Endothelial cell of umbilical vein (primary cell): ENCODE measurements around the gene KRT76. TPM values are rescaled to one million over a fixed set of nuclear protein-coding genes. Genes with fewer than 3 reads are reported as not detected.

Experiments
- BruUV-seq: library from RNA; stranded (reverse); fragments of 400-500 nt; replicated peaks from 2 replicates; lab custom pipeline; 2021; lab: Mats Ljungman, UMichigan
- CTCF ChIA-PET: fragments of 300-600, 350-600 bp; sonication (Branson Sonifier 250); formaldehyde crosslinking; loops from one replicate; lab custom pipeline; 2021; ENCODE audit warnings: antibody characterized with exemption, inconsistent platforms; lab: Charles Lee
- POLR2A ChIA-PET: fragments of 300-600, 350-600 bp; sonication (Branson Sonifier 250); formaldehyde crosslinking; loops from one replicate; lab custom pipeline; 2021; ENCODE audit warnings: antibody characterized with exemption, inconsistent platforms; lab: Charles Lee
- DNase-seq: peaks from one replicate; pipeline ENCODE4 v3.0.0-alpha.2; 2011; ENCODE audit warnings: low read depth, low spot score
- FAIRE-seq: peaks from 2 replicates; lab custom pipeline; 2011; peaks lifted over from hg19 to GRCh38; lab: Jason Lieb, UNC
- H2AFZ ChIP-seq: 2 replicates; pipeline ENCODE4 v1.6.0; 2012; ENCODE audit warnings: low read depth, low read length, control low read depth, inconsistent platforms
- H3K27ac ChIP-seq: 2 replicates; pipeline ENCODE4 v1.5.1; 2011; ENCODE audit warnings: low read depth, mild to moderate bottlenecking, control low read depth, low read length, moderate library complexity; ENCODE audit not compliant: insufficient read depth
- H3K27me3 ChIP-seq, 2 experiments: 2 replicates each; pipeline versions ENCODE4 v1.6.0 to v1.6.1; 2011; ENCODE audit warnings: low read length in 2 of 2, mixed read lengths in 1 of 2; ENCODE audit not compliant: control insufficient read depth in 2 of 2, insufficient read depth in 2 of 2
- H3K36me3 ChIP-seq, 2 experiments: 2 replicates in 1 of 2; 3 replicates in 1 of 2; pipeline ENCODE4 v1.5.1; 2011; ENCODE audit warnings: low read length in 2 of 2, mild to moderate bottlenecking in 1 of 2, moderate library complexity in 1 of 2; ENCODE audit not compliant: control insufficient read depth in 2 of 2, insufficient read depth in 2 of 2; ENCODE audit errors: extremely low read depth in 1 of 2
- H3K4me1 ChIP-seq: 3 replicates; pipeline ENCODE4 v1.5.1; 2011; ENCODE audit warnings: mild to moderate bottlenecking, low read length; ENCODE audit not compliant: control insufficient read depth, insufficient read depth; ENCODE audit errors: extremely low read depth
- H3K4me2 ChIP-seq: 2 replicates; pipeline ENCODE4 v1.6.1; 2011; ENCODE audit warnings: low read length, control low read depth, mixed read lengths; ENCODE audit not compliant: insufficient read depth
- H3K4me3 ChIP-seq, 3 experiments: fragments of 200-600 bp in 1 of 3; sonication (generic), shearing (Covaris generic) in 1 of 3; replicated peaks in 1 of 3; 2 replicates each; pipeline ENCODE4 v1.5.1; 2011 to 2016; ENCODE audit warnings: control low read depth in 3 of 3, low read length in 3 of 3, mild to moderate bottlenecking in 2 of 3, inconsistent platforms in 1 of 3, low read depth in 1 of 3, moderate library complexity in 1 of 3; ENCODE audit not compliant: insufficient read depth in 1 of 3
- H3K79me2 ChIP-seq: 2 replicates; pipeline ENCODE4 v1.6.0; 2012; ENCODE audit warnings: low read length, inconsistent platforms; ENCODE audit not compliant: control insufficient read depth, insufficient read depth
- H3K9ac ChIP-seq: replicated peaks from 2 replicates; pipeline ENCODE3; 2011; ENCODE audit warnings: low read length, control low read depth; ENCODE audit not compliant: insufficient read depth; ENCODE audit errors: extremely low read depth
- H3K9me1 ChIP-seq: replicated peaks from 3 replicates; pipeline ENCODE4 v1.6.0; 2011; ENCODE audit warnings: mild to moderate bottlenecking, low read length; ENCODE audit not compliant: control insufficient read depth, insufficient read depth; ENCODE audit errors: extremely low read depth
- H3K9me3 ChIP-seq: replicated peaks from 2 replicates; pipeline ENCODE4 v1.5.1; 2012; ENCODE audit warnings: low read length, inconsistent platforms; ENCODE audit not compliant: control insufficient read depth, insufficient read depth
- H4K20me1 ChIP-seq: replicated peaks from 2 replicates; pipeline ENCODE3; 2011; ENCODE audit warnings: mild to moderate bottlenecking, low read length; ENCODE audit not compliant: control insufficient read depth, insufficient read depth; ENCODE audit errors: extremely low read depth
- EZH2 ChIP-seq: IDR thresholded peaks from 2 replicates; pipeline ENCODE4 v1.6.1; 2012; ENCODE audit warnings: borderline replicate concordance, low read depth, mild to moderate bottlenecking, moderate library complexity, low read length, inconsistent platforms; ENCODE audit not compliant: severe bottlenecking
- FOS ChIP-seq: IDR thresholded peaks from 2 replicates; pipeline ENCODE4 v1.6.1; 2011; ENCODE audit warnings: mild to moderate bottlenecking, low read length, moderate library complexity, borderline replicate concordance; ENCODE audit not compliant: insufficient read depth
- GATA2 ChIP-seq: IDR thresholded peaks from 2 replicates; pipeline ENCODE4 v1.7.0; 2011; ENCODE audit warnings: low read depth, mild to moderate bottlenecking, moderate library complexity, mixed read lengths, low read length; ENCODE audit not compliant: insufficient read length, insufficient read depth
- JUN ChIP-seq: IDR thresholded peaks from 2 replicates; pipeline ENCODE4 v1.6.1; 2011; ENCODE audit warnings: borderline replicate concordance, low read depth; ENCODE audit not compliant: insufficient read length, insufficient read depth
- MYC ChIP-seq: IDR thresholded peaks from one replicate; pipeline ENCODE4 v1.6.1; 2011; ENCODE audit warnings: mild to moderate bottlenecking, low read depth, low read length
- POLR2A ChIP-seq: IDR thresholded peaks from 2 replicates; pipeline ENCODE4 v1.6.1; 2012; ENCODE audit warnings: low read depth, mild to moderate bottlenecking, control low read depth, low read length
- POLR2AphosphoS5 ChIP-seq: IDR thresholded peaks from 2 replicates; pipeline ENCODE4 v1.6.1; 2012; ENCODE audit warnings: low read depth, mild to moderate bottlenecking, control low read depth, low read length, moderate library complexity; ENCODE audit not compliant: insufficient read depth
- dilution Hi-C: fragments of 300-500 bp; cut with MboI; formaldehyde crosslinking; loops from one replicate; pipeline ENCODE4 v1.15.0; 2019; ENCODE audit warnings: low sequenced_read_pairs; ENCODE audit not compliant: extremely low pct_ligation_motif_present
- intact Hi-C: fragments of 100-400 bp; cut with micrococcal nuclease; formaldehyde crosslinking; loops from one replicate; pipeline ENCODE4 v1.10.0; 2022
- polyA plus RNA-seq, 4 experiments: library from polyadenylated mRNA; depleted of rRNA in 3 of 4; stranded (reverse) in 3 of 4; unstranded in 1 of 4; fragments of >200 nt; gene quantifications; 2 replicates each; pipeline versions ENCODE4 v1.2.1 to v1.2.3, GENCODE V29; 2011 to 2012; ENCODE audit warnings: missing spikeins in 1 of 4
- total RNA-seq: library from RNA; stranded (reverse); gene quantifications from 2 replicates; pipeline ENCODE4 v1.2.3, GENCODE V29; 2021
- TF ChIP-seq, protein P1 (sequence below): IDR thresholded peaks from 2 replicates; pipeline ENCODE4 v1.6.1; 2011; ENCODE audit not compliant: insufficient read depth, insufficient read length
- TF ChIP-seq, protein P2 (sequence below), 2 donors: IDR thresholded peaks; 1 replicate in 1 of 2; 2 replicates in 1 of 2; pipeline ENCODE4 v1.5.1; 2011; ENCODE audit warnings: low read length in 2 of 2, mild to moderate bottlenecking in 2 of 2, moderate library complexity in 2 of 2, control low read depth in 1 of 2, inconsistent platforms in 1 of 2, low read depth in 1 of 2; ENCODE audit not compliant: insufficient read depth in 1 of 2; ENCODE audit errors: extremely low read depth in 1 of 2

The KRT76 gene
- total and polyA plus RNA-seq, 2 donors (not counting 3 experiments of a cell fraction or from before 2014, with no cell fraction given) = not detected

DNA sequence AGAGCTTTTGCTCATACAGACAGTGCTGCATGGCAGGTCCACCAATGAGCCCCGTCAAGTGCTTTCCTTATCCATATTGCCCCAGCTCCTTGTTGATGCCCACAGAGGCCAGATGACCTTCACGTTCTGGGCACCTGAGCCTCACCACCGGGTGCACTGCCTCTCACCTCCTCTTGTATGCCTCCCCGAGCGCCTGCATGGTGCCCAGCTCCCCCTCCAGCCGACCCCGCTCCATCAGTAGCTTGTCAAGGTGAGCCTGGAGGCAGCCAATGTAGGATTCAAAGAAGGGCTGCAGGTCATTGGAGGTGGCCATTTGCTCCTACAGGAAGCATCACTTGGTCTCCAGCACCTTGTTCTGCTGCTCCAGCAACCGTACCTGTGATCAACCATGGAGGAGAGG lies 42.0 kb downstream of the KRT76 start:
- H3K9ac ChIP-seq = no peak overlapping the region
- intact Hi-C loops (no loop called here), dilution Hi-C loops (no loop called here)
- POLR2A ChIA-PET = no interaction called here
- no peaks in the 10 kb centered on the region for H3K27me3 ChIP-seq
- H2AFZ ChIP-seq = no peak overlapping the region
- no peaks in the 10 kb centered on the region for H3K36me3 ChIP-seq
- TF ChIP-seq POLR2A (no peak), POLR2AphosphoS5 (no peak), GATA2 (no peak), EZH2 (no peak), JUN (no peak), MYC (no peak), FOS (no peak)
- TF ChIP-seq, protein P1, sequence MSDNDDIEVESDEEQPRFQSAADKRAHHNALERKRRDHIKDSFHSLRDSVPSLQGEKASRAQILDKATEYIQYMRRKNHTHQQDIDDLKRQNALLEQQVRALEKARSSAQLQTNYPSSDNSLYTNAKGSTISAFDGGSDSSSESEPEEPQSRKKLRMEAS = no peak
- TF ChIP-seq, protein P2, sequence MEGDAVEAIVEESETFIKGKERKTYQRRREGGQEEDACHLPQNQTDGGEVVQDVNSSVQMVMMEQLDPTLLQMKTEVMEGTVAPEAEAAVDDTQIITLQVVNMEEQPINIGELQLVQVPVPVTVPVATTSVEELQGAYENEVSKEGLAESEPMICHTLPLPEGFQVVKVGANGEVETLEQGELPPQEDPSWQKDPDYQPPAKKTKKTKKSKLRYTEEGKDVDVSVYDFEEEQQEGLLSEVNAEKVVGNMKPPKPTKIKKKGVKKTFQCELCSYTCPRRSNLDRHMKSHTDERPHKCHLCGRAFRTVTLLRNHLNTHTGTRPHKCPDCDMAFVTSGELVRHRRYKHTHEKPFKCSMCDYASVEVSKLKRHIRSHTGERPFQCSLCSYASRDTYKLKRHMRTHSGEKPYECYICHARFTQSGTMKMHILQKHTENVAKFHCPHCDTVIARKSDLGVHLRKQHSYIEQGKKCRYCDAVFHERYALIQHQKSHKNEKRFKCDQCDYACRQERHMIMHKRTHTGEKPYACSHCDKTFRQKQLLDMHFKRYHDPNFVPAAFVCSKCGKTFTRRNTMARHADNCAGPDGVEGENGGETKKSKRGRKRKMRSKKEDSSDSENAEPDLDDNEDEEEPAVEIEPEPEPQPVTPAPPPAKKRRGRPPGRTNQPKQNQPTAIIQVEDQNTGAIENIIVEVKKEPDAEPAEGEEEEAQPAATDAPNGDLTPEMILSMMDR (IDR thresholded peaks at IDR 0.05; ENCODE audit: extremely low read depth in 1 of 2, insufficient read depth in 1 of 2, low read depth in 1 of 2, low read length in 2 of 2) = no peak
- no TSS peak for BruUV-seq
- no peaks in the 10 kb centered on the region for H3K9me1 ChIP-seq
- no peaks in the 10 kb centered on the region for H4K20me1 ChIP-seq
- no peak for DNase-seq
- H3K79me2 ChIP-seq = no peaks in the 10 kb centered on the region
- no peak overlapping the region for H3K4me2 ChIP-seq
- no peaks in the 10 kb centered on the region for H3K9me3 ChIP-seq
- no peak overlapping the region for H3K27ac ChIP-seq
- CTCF ChIA-PET = no interaction called here
- no peak overlapping the region for H3K4me3 ChIP-seq
- FAIRE-seq = no peak
- no peaks in the 10 kb centered on the region for H3K4me1 ChIP-seq
